CD4-positive, alpha-beta T cell treated with Interleukin-12 subunit alpha and Interleukin-12 subunit beta, for 1 hour (primary cell): ENCODE results near the gene MTPN.

Experiments used
- DNase-seq: peaks from one replicate; pipeline ENCODE4 v3.0.0-alpha.2; 2020

Gene MTPN

DNA sequence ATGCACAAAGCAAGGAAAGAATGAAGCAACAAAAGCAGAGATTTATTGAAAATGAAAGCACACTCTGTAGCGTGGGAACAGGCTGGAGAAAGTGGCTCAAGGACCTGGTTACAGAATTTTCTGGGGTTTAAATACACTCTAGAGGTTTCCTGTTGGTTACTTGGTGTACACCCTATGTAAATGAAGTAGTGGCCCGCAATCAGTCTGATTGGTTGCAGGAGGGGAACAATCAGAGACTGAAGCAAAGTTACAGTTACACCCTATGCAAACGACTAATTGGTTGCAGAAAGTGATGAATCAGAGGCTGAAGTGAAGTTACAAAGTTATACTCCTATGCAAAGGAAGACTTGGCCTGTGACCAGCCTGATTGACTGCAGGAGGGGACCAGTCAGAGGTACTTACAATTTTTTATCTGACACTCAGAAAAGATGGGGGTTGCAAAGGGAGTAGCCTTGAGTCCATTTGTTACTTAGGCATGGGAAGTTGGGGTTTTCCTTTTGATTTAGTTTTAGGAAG lies 3.6 kb upstream of the MTPN start:
- DNase-seq: peak; percentile 86

DNA sequence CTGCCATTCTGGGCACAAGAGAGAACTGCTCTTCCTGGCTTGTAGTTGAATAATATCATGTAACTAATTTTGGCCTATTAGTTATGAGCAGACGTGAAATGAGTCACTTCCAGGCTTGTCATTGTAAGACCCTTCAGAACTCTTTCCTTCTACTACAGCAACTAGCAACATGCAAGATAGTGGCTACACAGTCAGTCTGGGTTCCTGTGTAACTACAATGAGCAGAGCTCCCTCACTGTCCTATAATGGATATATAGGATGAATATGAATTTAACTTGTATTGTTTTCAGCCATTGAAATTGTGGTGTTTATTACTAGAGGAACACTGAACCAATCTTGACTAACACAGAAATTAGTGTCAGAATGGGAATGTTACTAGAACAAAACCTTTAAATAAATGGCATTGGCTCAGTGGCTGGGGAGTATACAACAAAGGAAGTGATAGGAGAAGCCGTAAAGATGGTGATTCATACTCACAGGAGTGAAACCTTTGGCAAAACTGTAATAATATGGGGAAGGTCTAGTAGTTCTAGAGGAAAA lies 2.9 kb upstream of the MTPN start:
- DNase-seq: no peak

DNA sequence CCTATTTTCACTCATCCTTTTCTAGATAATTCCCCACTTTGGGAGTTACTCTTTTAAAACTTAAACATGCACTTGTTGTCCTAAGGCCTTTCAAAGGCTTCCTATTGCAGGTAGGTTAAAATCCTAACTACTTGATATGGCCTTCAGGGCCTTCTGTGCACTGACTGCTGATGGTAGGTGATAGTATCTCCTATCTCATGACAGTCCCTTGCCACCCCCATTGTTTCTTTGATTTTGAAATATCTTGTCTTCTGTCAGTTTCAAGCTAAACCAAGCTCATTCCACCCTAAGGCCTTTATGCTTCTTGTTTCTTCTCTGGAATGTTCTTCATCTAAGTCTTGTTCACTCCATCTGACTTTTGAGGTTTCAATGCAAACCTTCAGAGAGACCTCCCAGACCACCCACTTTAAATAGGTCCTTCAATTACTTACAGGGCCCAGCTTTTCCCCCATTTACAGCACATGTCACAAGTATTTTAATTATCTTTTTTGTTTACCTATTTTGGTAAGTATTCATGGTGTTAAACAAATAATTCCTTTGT lies 2.4 kb upstream of the MTPN start:
- no peak for DNase-seq

DNA sequence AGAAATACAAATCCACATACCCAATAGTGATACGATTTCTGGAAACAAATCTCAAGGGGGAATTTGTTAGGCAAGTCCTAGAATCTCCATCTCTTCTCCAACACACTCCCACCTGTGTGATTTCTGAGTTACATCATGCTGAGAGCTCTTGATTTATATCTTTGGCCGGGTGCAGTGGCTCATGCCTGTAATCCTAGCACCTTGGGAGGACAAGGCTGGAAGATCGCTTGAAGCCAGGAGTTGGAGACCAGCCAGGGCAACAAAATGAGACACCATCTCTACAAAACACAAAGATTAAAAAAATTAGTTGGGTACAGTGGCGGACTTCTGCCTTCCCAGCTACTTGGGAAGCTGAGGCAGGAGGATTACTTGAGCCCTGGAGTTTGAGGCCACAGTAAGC lies 1.5 kb upstream of the MTPN start:
- no peak for DNase-seq

DNA sequence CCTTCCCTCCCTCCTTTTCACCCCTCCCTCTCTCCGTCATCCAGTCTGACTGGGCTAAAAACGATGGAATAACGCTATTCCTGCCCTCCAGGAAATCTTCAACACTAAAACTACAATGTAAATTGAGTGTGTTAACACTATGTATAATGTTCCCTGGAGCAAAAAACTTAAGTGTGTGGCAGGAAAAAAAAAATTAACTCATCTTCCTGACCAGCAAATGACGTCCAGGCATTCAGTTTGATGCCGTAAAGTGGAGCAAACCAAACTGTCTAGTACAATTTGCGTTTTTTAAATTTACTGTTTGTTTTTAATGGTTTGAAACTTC lies 545 bp upstream of the MTPN start:
- no peak for DNase-seq

DNA sequence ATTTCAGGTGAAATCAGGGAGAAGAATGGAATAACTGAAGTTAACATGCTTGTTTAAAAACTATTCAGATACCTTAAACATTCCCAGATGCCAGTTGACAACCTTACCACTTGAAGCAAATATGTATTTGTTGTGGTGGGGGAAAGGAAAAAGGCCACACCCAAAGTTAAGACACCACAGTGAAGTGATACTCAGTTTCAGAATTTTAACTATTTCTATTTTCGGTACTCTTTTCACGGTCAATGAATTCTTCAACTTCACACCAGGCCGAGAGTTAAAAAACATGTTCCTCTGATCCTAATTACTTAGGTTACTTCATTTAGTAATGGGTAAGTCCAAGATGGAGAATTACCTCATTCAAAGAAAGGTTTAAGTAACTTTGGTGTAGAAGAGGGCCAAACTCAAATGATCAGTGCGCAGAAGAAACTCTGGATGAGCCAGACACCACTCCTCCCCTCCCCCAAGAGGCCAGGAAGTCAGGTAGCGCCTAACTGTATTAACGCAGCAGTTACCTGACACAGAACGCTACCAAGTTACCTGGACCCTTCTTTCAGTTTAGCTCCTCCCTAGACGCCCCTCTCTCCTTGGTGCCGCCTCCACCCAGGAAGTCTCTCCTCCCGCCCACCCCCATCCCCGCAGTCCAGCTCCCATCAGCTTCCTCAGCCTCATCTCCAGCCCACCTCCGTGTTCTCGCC lies 700 bp downstream of the MTPN start:
- DNase-seq: peak; percentile 49

DNA sequence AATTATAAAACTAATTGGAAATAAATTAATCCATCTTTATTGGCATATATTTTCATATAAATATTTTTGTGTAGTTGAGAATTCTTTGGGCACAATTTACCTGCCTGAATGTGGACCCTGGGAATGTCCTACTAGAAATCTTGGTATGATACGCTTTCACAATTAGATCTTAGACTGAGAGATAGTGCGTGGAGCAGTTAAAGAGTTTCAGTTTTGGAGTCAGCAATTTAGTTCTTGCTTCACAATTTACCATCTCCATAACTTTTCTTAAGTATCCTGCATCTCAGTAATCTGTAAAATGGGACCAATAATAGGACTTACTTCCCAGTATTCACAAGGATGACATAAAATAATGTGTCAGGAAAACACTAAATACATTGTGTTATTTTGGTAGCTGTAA lies 2.0 kb downstream of the MTPN start:
- no peak for DNase-seq

DNA sequence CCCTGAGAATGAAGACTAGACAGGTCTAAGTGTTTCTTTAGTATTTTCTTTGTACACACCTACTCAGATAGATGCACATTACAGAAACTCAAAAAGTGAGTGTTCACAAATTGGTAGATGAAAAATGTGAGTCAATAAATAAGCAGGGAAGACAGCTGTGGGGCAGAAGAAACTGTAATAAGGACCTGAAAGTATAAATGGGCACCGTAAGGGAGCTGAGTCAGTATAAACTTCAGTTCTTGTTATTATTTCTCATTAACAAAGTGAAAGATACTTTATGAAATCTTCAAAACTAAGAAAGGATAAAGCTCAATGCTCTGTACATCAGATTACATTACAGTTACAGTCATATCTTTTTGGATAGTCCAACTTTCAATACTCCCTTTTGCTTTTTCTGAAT lies 2.5 kb downstream of the MTPN start:
- no peak for DNase-seq

DNA sequence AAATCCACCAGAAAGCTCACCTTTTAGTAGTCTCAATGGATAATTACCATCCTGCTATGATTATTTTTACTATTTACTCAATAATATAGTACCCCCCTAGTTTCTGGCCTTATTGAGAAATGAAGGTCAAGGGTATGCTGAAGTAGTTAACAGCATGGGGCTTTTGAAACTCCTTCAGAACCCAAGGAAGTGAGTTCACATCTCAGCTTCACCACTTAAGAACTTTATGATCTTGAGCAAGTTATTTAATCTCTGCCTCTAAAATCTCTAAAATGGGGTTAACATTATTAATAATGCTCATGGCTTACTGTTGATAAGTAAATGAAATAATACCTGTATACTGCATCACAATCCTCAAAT lies 5.8 kb downstream of the MTPN start:
- no peak for DNase-seq

DNA sequence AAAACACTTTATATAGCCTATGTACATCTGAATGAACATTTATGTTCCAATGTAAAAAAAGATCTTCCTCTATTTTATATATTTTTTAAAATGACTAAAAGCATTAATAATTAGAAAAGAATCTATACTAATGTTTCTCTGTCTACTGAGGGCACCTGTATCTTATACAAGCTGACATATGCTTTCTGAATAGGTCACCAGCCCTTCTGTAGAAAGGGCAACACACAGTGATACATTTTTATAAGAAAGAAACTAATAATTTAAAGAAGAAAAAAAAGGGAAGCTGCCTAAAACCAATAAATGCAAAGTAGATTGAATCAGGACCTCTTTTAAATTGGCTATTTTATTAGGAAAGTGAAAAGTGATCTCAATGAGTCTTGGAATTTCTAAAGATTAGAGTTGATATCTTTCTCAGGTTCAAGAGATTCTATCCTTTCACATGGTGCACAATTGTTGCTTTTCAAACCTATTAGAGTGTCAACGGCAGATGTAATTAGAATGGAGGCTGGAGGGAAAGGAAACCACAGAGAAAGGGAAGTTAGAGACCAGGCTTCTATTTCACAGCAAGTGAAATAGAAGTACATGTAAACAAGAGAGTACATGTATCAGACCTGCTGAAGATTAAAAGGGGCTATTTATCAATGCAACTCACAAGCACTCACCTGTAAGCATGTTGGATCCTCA lies 6.3 kb downstream of the MTPN start:
- DNase-seq: no peak

DNA sequence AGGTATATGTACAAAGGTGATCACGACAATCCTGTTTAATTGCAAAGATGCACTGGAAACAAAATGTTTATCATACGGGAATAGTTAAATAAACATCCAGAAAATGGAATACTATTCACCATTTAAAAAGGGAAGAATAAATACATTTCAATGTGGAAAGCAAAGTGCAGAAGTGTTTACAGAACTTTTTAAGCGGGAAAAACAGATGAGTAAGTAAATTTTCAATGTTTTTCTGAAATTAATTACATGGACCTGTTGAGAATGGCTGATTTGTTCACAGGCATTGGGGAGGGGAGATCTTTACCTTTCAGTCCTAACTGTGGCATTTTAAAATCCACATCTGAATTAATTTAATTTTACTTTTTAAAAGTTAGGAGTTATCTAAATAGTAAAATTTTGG lies 7.1 kb downstream of the MTPN start:
- no peak for DNase-seq

DNA sequence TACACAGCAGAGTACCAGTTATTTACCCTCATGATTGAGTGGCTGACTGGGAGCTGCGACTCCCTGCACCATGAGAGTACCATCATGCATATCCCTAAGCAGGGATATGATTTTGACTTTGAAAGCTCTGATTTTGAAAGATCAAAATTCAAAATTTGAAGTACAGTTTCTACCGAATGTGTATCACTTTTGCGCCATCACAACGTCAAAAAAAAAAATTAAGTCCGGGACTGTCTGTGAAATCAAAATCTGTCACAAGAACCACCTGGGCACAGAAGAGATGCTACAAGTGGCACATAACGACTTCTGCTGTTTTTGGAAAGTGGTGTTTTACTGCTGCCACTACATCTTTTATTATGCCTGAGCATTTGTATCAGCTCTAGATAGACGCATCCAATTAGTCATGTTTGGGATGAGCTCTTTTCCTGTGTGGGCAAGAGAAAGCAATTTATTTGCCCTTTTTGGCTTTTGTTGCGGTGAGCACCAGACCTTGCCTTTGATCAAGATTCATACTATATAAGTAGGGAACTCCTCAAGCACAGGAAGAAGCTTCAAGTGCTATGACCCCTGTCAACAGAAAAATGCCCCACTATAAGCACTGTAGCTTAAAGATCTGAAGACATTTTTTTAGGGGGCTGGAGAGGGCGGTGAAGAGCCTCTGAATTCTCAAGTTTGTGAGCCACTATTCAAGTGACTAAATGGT lies 10.7 kb downstream of the MTPN start:
- no peak for DNase-seq

DNA sequence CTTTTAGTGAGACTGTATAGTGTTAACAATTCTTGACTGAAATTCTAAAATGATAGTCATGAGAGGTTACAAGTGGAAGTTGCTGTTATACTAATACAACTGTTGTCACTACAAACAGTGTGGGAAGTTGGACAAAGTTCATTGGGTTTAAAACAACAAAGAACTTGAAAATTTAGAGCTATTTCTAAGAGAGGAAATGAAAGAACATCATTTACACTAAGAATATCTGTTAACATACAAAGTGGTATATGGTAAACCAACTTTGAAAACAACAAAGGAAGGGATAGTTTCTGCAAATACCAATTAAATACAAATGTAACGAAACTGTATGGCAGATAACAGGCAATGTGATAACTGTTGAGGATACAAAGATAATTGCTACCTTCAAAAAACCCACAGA lies 11.6 kb downstream of the MTPN start:
- DNase-seq: no peak

DNA sequence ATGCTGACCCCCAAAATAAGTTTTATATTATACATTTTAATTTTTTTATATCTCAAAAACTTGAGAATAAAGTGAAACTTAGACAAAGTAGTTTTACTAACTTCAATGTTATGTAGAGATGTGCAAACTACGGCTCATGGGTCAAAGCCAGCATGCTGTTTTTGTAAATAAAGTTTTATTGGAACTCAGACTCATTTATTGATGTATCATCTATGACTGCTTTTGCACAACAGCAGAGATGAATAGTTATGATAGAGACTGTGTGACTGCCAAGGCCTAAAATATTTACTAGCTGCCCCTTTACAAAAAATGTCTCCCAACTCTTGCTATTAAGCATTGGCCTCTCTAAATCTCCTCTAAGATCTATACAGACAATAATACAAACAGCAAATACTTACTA lies 12.4 kb downstream of the MTPN start:
- no peak for DNase-seq

DNA sequence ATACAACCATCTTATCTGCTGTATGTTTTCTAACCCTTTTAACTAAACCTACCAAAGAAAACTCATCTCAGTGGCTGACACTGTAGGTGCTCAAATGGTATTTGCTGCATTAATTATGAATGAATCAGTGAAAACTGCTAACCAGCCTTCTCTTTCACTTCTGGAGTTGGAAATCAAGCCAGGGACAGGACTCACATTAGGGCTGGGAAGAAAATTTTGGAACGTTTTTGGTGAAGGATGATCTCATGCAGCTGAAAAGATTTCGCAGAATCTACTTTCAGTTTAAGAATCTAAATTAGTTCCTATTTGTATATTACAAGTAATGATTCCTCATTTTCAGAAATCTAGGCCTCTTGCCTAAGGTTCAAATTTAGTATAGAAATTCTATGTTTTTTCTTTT lies 12.9 kb downstream of the MTPN start:
- no peak for DNase-seq

DNA sequence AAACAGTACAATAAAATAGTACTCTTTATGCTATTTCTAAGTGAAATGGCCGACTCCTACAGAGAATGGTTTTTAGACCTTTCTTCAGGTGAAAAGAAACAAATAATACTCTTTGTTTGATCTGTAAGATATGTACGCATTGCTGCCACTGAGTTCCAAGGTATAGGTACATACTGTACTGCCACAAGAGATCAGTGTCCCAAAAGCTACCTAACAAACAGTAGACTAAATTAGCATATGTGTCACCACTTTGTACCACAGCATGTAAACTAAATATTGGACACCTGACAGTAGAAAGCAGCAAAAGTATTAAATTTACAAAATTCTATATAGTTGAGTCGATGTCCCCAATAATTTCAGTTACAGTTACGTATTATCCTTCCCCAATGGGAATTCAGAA lies 14.4 kb downstream of the MTPN start:
- no peak for DNase-seq

DNA sequence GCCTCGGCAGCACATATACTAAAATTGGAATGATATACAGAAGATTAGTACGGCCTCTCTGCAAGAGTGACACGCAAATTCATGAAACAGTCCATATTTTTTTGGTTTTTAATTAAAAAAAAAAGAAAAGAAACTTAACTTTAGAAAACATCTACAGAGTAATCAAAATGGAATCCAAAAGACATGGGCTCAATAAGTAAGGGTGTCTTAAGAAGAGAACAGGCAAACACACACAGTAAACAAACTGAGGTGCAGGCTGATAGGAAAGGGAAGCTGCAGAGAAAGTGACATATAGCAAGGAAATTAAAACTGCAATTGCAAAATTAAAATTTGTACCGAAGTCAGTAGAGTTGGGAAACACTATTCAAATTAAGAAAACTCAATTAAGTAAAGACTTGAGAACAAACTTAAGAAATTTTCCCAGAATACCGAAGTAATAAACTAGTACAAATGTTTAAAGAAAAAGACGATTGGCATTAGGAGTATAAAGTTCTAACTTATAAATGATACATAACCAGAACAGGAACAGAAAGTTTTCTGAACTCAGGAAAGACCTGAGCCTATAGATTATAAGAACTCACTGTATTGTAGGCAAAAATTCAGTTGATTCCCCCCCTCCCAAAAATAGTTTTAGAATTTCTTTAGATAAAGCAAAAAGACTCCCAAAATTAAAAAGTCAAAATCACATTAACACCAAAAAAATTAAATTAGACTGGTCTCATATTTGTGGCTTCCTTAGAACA lies 16.3 kb downstream of the MTPN start:
- no peak for DNase-seq

DNA sequence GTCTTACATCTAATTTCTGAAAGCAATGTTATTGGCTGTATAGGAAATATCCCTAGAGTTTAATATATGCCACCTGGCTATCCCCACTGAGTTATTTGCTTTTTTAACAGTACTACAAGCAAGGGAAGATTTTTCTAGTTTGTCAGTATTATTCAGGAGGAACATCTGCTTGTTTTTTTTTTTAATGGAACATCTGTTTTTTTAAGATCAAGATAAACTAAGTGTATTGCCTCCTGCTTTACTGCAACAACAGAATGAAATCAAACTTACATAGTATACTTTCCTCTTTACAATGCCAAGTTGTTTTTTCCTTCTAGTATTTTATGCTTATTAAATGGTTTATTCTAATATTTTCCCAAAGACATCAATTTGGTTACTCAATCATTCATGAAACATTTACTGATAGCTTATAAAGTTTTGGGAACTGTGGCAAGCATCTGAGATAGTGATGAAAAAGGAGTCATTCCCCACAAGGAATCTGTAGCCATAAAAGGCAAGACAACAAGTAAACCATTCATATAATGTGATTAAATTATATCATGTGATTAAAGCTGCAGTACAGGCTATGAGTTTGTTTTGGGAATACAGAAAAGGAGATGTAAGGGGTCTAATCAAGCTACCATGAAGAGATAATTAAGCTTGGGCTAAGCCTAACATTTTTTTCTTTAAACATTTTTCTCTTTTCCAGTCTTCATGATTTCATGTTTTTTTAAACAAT lies 17.4 kb downstream of the MTPN start:
- no peak for DNase-seq

DNA sequence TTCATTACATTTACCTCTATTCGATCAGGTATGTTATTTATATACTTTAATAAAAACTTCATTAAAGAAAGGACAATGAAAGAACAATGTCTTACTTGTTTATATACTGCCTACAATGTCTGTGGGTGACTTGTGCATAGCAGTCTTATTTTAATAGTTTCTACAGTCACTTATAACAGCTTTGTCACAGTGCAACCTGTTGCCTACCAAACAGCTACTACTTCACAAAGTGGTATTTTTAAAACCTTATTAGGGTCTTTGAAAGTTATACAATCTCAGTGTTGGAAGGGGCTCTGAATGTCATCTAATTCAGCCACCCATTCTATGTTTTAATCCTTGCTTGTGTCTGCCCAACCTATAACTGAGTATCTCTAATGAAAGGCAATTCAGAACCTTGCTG lies 19.0 kb downstream of the MTPN start:
- DNase-seq: no peak

DNA sequence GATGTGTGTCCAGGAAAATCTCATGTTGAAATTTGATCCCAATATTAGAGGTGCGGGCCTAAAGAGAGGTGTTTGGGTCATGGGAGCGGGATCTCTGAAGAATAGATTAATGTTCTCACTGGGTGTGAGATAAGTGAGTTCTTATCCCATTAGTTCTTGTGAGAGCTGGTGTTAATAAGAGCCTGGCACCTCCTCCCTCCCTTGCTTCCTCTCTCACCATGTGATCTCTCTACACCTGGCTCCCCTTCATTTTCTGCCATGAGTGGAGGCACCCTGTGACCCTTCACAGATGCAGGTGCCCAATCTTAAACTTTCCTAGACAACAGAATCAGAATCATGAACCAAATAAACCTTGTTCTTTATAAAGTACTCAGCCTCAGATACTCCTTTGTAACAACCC lies 19.5 kb downstream of the MTPN start:
- no peak for DNase-seq

DNA sequence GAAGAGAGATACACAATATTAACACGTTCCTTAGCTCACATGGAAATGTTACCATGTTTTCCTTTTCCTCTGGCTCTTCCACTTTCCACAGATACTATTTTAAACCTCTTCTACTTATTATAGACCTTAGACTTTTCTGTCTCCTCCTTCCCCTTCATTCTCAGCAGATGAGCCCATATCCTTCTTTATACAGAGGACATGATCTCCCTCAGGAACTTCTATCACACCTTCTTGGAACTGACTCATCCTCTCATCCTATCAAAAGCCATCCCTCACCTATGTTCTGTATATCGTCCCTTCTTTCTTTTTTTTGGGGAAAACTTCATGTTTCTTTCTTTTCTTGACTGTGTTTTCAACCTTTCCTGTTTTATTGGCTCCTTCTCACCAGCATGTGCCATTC lies 20.8 kb downstream of the MTPN start:
- no peak for DNase-seq

DNA sequence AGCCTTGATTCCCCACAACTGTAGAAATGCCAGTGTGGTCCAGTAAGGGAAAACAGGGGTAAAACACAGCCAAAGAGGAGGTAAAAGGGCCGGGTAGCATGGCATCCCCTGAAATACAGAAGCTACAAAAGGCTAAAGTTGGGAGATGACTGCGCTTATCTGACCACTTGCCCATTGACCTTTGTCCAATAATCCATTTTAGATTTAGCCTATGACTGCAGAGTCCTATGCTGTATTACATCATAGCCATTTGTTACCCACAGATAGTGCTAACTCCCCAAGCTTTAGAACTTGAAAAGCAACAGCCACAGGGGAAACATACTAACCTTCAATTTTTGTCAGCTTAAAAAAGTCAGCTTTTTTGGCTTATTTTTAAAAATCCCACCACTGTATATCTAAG lies 26.2 kb downstream of the MTPN start:
- no peak for DNase-seq
